IPS DF 19.7 (cell line): Measurements from ENCODE around the gene MAPK14.
"Not testable (repeated sequence)": the region's sequence is repeated elsewhere in the genome, so short reads cannot be mapped to it uniquely, and the experiment has no call there.

Experiments
- DNase-seq: peaks from one replicate; pipeline ENCODE4 v3.0.0-alpha.2; 2013; ENCODE audit warnings: low read depth, low spot score

MAPK14 gene

GRCh38 chr6:36121787-36122494, 94.3 kb downstream of the MAPK14 start:
- no peak for DNase-seq

GRCh38 chr6:36122495-36123269, 95.1 kb downstream of the MAPK14 start:
- no peak for DNase-seq

GRCh38 chr6:36123270-36124139, 95.9 kb downstream of the MAPK14 start:
- DNase-seq = peak; percentile 63

GRCh38 chr6:36124346-36124745, 96.7 kb downstream of the MAPK14 start:
- DNase-seq = not testable (repeated sequence)

GRCh38 chr6:36124881-36125280, 97.3 kb downstream of the MAPK14 start:
- DNase-seq = no peak

- no peak for DNase-seq
Observed at GRCh38 chr6:36125575-36125974, 98.0 kb downstream of the MAPK14 start.

GRCh38 chr6:36126121-36126520, 98.5 kb downstream of the MAPK14 start:
- DNase-seq = no peak

- no peak for DNase-seq
Observed at GRCh38 chr6:36126553-36127458, 99.2 kb downstream of the MAPK14 start.

- no peak for DNase-seq
Observed at GRCh38 chr6:36127462-36128016, 99.9 kb downstream of the MAPK14 start.

- no peak for DNase-seq
Observed at GRCh38 chr6:36128073-36128472, 100.5 kb downstream of the MAPK14 start.

- DNase-seq = no peak
Observed at GRCh38 chr6:36128793-36129192, 101.2 kb downstream of the MAPK14 start.

GRCh38 chr6:36129334-36129733, 101.7 kb downstream of the MAPK14 start:
- not testable (repeated sequence) for DNase-seq

- no peak for DNase-seq
Observed at GRCh38 chr6:36129941-36130666, 102.5 kb downstream of the MAPK14 start, which contains the start of gene MAPK13. Gene MAPK13, plus strand, starts transcription at chr6:36130513. Its CDS starts 70 bp downstream, at chr6:36130583.

- no peak for DNase-seq
Observed at GRCh38 chr6:36130667-36131510, 103.3 kb downstream of the MAPK14 start.

GRCh38 chr6:36131511-36132245, 104.1 kb downstream of the MAPK14 start:
- DNase-seq = no peak

- no peak for DNase-seq
Observed at GRCh38 chr6:36132246-36132895, 104.8 kb downstream of the MAPK14 start.

GRCh38 chr6:36133148-36133547, 105.5 kb downstream of the MAPK14 start:
- no peak for DNase-seq

- DNase-seq = no peak
Observed at GRCh38 chr6:36133912-36134311, 106.3 kb downstream of the MAPK14 start.
